NCI-H2171 treated with DMSO at 0.1 percent for 48 hours (cell line): ENCODE results near the gene DDIAS.
"Not testable (repeated sequence)": the region's sequence is repeated elsewhere in the genome, so short reads cannot be mapped to it uniquely, and the experiment has no call there.

Source experiments
- DNase-seq: peaks from one replicate; lab custom pipeline; 2025; lab: John Stamatoyannopoulos, UW

Gene DDIAS

DNA sequence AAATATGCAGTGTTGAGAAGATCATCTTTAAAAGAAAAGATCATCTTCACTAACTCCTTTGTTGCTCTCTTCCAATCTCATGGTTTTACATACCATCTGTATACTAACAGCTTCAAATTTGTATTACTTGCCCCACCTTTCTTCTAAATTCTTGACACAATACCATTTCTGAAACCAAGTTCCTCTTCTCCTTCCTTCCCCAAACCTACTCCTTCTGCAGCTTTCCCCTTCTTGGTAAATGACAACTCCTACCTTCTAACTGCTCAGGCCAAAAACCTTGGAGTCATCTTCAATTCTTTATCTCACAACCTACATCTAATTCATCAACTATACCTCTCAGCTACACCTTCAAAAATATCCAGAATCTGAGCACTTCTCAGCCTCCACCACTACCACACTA is 10.6 kb upstream of the DDIAS start:
- DNase-seq = no peak

DNA sequence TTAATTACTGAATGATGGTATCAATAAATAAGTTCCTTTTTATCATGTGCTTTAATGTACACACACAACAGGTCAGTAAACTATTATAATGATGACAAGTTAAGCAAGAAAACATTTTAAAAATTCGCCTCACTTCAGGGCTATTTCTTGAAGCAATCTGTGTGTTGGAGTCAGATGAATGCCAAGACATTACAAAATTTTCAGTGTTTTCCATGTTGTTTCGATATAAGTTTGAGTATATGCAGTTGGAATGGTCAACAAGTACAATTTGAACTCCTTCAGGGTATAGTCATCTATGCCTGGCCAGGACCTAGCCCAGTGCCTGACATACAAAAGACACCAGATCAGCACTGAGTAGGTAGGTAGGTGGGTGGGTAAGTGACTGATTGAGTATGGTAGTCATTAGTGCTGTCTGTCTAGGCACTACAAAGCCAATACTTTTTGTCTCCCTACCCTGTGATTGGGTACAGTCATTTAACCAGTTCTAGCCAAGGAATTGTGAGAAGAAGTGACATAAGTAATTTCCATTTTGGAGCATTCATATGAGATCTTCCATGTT is 8.8 kb upstream of the DDIAS start:
- DNase-seq = no peak

DNA sequence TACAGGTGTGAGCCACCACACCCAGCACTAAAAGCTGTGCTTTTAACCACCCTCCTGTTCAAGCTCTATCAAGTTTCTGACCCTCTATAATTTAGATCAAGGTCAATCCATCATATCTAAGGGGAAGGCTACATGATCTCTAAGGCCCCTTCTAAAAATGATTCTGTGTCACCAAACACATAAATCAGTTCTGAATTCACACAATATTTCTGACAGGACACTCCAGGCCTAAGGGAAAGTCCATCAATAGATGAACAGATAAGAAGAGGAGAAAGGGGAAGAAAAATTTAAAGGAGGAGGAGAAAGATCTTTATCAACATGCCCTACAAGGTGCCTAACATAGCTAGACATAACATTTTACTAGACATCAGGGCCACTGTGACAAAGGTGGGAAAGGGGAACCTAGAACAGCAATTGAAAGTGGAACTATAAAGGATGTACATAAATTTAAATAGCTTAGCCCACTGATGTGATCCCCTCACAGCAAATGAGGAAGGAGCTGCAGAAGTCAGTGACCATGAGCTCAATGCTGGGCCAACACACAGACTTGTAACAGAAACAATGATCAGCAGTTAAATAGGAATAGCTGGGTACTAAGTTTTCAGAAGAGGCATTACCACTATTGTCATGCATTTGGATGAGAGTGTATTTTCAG is 6.0 kb upstream of the DDIAS start:
- DNase-seq = no peak

DNA sequence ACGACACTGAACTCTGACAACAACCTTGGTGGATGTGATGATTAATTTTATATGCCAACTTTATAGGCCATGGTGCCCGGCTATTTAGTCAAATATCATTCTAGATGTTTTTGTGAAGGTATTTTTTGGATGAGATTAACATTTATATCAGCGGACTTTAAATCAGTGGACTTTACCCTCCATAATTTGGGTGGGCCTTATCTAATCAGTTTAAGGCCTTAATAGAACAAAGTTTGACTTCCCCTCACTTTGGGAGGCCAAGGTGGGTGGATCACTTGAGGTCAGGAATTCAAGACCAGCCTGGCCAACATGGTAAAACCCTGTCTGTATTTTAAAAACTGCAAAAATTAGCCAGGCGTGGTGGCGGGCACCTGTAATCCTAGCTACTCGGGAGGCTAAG is 5.4 kb upstream of the DDIAS start:
- no peak for DNase-seq

DNA sequence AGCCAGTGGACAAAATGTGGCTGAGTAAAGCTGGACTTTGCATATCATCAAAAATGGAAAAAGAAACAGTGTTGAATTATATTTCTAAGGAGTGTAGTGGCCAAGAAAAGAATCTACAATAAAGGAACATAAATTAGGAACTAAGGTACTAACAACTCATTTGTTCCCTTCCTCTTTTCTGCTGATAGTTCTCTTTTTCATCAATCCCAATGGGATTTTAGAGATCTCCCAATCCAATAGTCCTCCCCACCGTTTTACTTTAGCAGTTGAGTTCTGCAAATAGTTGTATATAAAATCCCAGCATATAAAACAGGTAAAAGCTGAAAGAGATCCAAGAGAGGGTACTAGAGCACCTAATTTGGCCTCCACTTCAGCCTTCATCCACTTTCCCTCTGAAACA is 3.3 kb upstream of the DDIAS start:
- DNase-seq = no peak

DNA sequence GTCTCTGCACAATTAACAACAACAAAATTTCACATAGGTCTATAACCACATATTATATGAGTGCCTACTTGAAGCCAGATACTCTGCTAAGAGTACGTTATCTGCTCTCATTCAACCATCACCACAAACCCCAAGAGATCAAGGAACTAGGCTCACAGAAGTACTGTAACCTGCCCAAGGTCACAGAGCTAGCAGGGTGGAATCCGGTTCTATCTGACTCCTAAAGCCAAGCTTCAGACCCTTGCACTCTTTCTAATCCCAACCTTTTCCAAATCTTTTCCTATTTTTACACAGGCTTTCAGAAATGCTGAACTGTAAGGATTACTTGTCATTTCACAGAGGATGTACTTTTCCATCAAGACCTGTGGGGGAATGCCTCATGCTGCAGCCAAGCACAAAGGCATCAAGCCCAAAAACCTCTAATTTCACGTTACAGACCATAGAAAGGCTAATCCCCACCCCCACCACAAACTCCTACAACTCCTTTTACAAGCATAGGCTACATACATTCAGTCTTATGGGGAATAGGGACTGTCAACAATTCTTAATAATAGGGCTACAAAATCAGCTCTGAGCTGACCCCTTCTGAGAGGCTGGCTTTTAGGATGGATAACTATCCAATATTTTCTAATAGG is 2.2 kb upstream of the DDIAS start:
- DNase-seq = no peak

DNA sequence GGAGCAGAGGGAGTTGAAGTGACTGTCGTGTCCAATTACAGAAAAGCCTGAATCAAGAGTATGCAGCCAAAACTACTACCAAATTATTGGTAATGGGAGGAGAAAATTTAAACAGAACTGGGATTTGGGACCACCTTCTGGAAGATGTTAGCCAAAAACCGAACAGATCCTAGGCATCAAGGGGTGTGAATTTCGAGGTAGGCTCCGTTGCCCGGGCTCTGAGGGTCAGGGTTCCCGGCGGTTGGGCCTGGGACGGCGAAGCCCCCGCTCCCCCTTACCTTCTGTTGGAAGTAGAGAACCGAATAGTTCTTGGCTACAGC is 1.6 kb upstream of the DDIAS start:
- no peak for DNase-seq

DNA sequence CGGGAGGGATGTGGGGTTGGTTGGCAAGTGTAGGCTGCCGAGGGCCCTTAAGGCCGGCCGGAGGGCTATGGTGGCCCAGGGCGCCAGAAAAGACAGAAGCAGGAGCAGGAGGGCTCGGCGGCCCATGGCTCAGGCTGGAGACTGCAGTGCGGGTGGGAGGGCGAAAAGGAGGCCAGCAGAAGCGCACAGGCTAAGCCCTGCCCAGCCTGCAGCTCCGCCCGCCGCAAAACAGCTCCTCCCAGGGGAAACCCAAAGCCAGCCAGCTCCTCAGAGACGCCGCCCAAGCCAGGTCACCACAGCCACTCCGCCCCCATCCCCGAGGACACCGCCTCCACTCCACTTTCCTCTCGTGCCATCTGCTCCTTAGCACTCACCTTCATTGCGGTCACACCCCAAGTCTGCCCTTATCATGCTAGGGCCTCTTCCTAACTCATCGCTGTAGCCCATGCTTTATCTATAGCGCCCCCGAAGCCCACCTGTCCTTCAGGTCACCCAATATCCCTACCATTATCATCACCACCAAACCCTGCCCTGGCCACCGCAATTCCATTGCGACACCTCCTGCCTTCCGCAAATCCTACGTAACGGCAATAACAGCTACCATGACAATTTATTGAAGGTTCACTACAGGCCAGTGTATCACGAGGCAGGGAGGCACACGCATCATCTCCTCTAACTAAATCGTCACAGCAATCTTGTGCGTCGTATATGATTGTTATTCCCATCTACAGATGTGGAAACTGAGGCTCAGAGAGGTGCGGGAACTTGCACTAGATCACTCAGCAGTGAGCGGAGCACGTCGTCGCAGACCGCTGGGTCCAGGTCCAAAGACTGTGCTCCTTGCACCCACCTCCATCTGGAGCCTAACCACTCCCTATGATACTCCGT is 1.0 kb upstream of the DDIAS start, which contains the start of gene PRCP:
Gene PRCP, minus strand, starts transcription at position 154 of the 888 bp plus-strand sequence. Its CDS starts 28 bp downstream, at position 126.
- DNase-seq = peak; percentile 80

DNA sequence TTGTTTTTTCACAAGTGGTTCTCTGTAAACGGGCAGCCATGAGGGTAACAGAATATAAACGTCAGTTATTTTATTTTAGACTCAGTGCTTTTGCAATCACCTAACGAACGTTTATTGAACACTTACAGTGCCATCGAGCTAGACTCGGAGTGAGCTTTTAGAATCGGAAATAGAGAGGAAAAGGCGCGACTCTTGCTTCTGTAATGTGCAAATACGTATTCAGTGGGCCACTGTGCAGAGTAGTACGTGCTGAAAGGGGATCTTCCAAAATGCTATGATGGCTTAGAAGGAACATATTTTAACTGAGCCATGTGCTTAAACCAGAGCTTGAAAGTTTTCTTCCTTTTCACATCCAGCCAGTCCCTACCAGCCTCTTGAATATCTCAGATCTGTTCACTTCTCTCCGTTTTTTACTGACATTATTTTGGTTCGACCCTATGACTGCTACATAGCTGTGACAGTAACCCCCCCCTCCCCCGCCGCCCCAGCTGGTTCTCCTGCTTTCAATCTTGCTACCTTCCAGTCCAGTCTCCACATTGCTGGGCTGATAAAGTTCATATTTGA is 468 bp downstream of the DDIAS start:
- no peak for DNase-seq

DNA sequence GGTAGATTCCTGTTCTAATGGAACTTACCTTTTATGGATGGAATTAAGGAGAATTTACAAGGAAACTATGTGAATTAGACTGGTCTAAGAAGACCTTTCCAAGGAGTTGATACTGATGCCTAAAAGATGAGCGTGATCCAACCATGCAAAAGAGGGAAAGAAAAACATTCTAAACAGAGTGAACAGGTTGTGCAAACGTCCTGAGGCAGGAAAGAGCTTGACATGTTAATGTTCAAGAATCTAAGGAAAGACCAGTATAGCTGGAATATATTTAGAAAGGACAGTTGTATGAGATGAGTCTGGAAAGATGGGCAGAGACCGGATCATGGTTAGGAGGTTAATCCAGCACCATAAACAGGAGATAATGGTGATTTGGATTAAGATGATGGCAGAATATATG is 1.3 kb downstream of the DDIAS start:
- no peak for DNase-seq

DNA sequence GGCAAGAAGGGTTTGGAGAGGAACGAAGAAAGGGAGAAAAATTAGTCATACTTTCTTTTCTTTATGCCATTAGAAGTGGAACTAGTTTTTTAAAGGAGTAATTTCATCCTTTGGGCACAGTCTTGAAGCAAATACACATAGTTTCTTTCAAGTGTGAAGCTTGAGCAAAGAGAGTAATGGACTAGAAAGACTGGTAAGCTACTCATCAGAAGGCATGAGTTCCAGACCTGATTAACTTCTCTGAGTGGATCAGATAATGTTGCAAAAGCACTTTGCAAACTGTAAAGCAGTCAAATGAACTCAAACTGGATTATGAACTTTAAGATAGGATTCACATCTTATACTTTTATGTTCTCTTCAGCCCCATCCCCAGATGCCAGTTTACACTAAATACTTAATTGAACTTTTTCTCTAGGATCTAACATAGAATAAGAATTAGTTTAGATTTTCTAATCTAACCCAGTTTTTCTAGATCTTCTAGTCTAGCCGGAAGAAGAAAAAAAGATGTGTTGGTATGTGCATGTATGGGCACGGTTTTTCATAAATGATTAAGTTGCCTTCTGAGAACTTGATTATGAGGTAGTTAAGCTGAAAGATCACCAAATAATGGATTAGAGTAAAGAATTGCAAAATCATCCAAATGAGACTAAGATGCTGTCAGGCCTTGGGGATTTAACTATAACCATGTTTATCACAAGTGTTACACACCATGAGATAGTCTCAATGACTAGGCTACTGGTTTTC is 2.5 kb downstream of the DDIAS start:
- no peak for DNase-seq

DNA sequence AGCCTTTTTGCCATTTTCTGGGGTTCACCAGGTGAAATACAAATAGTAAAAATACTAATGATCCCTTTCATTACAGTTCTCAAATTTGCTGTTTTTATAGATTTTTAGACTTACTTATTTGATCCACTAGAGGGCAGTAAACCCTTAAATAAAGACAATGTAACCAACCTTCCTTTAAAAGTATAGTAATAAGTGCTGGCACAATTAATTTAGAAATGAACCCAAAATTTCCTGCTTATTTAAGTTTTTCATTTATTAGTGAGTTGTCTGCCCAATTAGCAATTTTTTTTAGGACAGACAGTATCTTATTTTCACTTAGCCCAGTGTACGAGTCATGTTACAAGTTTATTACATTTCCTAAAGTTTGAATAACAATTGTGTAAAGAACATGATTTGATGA is 4.7 kb downstream of the DDIAS start:
- peak; percentile 34 for DNase-seq

DNA sequence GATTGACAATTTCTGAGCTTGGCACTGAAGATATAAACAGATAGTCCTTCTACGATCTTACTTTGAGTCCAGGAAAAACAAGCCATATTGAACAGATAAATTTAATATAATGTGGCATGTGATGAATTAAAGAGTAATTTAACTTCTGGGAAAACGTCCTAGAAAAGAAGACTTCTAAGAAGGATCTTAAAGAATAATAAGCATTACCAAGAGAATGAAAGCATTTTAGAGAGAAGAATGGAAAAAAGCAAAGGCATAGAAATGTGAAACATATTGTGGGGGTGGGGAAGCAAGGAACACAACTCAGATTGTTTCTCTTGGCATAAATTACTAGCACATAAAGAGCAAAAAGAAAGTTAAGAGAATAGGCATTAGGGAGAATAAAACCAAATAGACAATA is 5.4 kb downstream of the DDIAS start:
- no peak for DNase-seq

DNA sequence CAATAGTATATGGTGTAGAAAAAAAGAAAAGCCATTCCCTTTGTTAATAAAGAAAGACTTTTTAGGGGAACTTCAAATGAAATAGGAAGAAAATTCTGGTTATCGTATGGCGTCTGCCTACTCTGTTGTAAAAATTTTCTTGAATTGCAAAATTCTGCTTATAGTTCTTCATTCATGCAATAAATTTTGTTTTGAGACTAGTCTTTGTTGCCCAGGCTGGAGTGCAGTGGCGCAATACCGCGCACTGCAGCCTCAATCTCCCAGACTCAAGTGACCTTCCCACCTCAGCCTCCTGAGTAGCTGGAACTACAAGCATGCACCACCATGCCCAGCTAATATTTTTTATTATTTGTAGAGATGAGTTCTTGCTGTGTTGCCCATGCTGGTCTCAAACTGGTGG is 5.8 kb downstream of the DDIAS start:
- no peak for DNase-seq

DNA sequence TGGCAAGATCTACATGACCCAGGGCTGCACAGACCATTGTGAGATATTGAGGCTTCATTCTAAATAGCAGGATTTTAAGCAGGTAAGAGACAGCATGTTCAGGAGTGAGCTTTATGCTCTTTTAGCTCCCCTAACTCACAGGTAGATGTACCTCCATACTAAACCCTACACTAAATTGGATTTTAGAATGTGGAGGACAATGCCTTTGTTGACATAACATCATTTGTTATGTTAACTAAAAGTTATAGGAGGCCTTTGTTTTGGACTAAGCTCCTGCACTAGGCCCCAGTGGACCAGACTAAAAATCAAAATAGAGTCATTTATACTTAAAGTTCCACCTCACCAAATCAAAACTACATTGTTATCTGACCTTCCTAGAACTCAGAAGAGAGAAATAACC is 6.8 kb downstream of the DDIAS start:
- no peak for DNase-seq

DNA sequence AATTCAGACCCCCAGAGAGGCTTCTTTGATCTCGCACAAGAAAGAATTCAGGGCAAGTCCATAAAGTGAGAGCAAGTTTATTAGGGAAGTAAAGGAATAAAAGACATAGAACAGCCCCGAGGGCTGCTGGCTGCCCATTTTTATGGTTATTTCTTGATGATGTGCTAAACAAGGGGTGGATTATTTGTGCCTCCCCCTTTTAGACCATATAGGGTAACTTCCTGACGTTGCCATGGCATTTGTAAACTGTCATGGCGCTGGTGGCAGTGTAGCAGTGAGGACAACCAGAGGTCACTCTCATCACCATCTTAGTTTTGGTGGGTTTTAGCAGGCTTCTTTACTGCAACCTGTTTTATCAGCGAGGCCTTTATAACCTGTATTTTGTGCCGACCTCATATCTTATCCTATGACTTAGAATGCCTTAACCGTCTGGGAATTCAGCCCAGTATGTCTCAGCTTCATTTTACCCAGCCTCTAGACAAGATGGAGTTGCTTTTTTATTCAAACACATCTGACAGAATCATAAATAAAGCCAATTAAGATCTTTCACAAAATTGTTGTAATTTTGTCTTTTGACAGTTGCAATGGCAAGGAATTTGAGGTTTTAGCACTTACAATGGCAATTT is 7.6 kb downstream of the DDIAS start:
- no peak for DNase-seq

DNA sequence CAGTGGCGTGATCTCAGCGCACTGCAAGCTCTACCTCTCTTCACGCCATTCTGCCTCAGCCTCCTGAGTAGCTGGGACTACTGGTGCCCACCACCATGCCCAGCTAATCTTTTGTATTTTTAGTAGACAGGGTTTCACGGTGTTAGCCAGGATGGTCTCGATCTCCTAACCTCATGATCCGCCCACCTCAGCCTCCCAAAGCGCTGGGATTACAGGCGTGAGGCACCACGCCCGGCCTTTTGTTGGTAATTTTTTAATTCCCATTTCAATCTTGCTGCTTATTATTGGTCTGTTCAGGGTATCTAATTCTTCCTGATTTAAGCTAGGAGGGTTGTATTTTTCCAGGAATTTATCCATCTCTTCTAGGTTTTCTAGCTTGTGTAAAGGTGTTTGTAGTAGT is 18.2 kb downstream of the DDIAS start:
- not testable (repeated sequence) for DNase-seq

DNA sequence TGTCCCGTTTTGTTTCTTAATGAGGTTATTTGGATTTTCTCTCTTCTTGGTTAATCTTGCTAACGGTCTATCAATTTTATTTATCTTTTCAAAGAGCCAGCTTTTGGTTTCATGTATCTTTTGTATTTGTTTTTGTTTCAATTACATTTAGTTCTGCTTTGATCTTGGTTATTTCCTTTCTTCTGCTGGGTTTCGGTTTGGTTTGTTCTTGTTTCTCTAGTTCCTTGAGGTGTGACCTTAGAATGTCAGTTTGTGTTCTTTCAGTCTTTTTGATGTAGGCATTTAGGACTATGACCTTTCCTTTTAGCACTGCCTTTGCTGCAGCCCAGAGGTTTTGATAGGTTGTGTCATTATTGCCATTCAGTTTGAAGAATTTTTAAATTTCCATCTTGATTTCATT is 18.7 kb downstream of the DDIAS start:
- not testable (repeated sequence) for DNase-seq

DNA sequence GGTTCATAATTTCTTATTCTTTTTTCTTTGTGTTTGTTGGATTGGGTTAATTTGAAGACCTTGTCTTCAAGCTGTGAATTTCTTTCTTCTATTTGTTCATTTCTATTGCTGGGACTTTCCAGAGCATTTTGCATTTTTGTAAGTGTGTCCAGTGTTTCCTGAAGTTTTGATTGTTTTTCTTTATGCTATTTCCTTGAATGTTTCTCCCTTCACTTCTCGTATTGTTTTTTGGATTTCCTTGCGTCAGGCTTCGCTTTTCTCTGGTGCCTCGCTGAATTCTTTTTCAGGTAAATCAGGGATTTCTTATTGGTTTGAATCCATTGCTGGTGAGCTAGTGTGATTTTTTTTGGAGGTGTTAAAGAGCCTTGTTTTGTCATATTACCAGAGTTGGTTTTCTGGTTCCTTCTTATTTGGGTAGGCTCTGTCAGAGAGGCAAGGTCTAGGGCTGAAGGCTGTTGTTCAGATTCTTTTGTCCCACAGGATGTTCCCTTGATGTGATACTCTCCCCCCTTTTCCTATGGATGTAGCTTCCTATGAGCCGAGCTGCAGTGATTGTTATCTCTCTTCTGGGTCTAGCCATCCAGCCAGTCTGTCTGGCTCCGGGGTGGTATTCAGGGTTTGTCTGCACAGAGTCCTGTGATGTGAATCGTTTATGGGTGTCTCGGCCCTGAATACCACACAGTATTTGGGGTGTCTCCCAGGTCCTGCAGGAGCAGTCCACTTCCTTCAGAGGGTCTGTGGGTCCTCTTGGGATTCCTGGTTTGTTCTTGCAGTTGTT is 21.0 kb downstream of the DDIAS start:
- not testable (repeated sequence) for DNase-seq

DNA sequence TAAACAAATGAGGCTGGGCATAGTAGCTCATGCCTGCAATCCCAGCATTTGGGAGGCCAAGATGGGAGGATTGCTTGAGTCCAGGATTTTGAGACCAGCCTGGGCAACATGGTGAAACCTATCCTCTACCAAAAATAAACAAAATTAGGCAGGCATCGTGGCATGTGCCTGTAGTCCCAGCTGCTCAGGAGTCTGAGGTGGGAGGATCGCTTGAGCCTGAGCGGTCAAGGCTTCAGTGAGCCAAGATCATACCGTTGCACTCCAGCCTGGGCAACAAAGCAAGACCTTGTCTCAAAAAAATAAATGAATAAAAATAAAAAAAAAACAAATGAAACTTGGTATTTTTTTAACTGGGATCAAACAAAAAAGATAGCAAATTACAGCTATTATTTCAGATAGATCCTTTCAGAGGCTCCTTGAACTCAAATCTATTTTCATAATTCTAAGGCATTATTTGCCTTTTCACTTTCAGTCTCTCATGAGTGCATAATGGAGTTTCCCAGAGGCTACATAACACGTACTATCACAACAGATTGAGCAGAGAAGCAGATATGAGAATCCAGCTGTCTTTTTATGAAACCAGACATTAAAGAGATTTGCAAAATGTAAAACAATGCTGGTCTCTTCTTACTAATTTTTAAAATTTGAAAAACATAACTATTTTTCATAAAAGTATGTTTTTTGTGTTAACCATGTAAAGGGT is 23.1 kb downstream of the DDIAS start:
- no peak for DNase-seq
